Ramos (cell line): ENCODE measurements around the gene CORO6.

Experiments used
- in situ Hi-C: fragments of 300-500 bp; cut with MboI; formaldehyde crosslinking; loops from one replicate; pipeline ENCODE4 v1.14.3; 2022; ENCODE audit warnings: low sequenced_read_pairs; ENCODE audit not compliant: unreplicated experiment

CORO6 gene

DNA sequence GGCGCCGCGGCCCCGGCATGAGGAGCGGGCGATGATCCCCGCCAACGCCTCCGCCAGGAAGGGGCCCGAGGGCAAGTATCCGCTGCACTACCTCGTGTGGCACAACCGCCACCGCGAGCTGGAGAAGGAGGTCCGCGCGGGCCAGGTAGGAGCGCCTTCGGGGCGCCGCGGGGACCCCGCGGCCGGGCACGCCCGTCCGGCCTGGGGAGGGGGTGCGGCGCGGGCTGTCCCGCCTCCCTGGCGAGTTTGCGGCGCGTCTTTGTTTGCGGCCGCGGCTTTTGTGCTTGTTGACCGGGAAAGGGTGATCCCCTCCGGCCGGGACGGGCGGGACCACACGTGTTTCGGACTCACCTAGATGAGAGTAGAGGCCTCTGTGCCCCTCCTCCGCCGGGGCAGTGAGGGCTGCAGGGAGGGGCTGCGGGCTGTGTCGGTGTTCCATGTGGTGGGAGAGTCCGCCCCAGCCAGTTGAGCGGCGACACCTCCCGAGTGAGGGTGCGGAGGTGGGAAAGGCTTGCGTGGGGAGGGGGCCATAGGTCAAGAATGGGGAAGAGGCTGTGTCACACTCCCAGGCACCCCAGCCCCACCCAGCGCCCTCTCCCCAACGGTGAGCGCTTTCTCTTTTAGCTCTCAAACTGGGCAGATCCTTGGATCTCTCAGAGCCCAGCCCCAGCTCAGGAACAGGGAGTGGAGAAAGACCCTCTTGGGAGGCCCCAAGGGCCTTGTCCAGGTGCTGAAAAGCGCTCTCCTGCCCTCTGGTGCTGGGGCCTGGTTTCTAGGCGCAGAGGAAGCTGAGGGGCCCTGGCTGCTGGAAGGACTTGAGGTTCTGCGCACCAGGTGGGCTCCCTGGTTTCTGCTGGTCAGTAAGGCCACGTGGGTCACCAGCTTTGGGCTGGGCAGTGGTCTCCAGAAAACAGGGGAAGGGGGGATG lies 28.9 kb downstream of the CORO6 start:
- in situ Hi-C loops, result no loop called here

DNA sequence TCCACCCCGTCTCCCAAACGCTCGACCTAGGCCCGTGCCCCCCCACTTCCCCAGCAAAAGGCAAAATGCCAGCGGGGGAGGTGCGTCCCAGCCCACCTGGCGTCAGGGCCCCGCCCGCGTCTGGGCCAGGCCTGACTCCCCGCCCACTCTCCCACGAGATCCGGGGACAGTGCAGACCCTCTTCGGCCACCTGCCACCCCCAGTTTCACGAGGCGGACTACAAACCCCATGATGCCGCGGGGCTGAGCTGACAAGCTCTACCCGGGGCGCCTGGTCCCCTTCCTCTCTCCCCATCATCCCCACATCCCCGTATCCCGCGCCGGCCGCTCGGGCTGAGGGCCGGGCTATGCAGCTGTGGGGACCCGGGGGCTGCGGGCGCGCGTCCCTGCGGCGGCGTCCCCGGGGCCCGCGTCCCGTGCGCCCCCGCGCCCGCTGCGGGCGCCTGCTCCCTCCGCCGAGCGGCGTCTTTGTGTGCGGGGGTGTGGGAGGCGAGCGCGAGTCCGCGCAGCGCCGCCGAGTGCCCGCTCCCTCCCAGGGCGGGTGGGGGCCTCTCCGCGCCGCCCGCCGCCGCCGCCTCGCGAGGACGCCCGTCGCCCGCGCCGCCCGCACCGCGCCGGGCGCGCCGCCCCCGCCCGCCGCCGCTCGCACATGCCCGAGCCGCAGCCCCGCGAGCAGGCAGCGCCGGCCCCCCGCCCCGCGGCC lies 29.7 kb downstream of the CORO6 start, which contains the start of gene ANKRD13B:
Gene ANKRD13B, plus strand, starts transcription at position 283 of the 702 bp plus-strand sequence. CDS start 490 bp downstream, outside the sequence.
- in situ Hi-C loops, result no loop called here

DNA sequence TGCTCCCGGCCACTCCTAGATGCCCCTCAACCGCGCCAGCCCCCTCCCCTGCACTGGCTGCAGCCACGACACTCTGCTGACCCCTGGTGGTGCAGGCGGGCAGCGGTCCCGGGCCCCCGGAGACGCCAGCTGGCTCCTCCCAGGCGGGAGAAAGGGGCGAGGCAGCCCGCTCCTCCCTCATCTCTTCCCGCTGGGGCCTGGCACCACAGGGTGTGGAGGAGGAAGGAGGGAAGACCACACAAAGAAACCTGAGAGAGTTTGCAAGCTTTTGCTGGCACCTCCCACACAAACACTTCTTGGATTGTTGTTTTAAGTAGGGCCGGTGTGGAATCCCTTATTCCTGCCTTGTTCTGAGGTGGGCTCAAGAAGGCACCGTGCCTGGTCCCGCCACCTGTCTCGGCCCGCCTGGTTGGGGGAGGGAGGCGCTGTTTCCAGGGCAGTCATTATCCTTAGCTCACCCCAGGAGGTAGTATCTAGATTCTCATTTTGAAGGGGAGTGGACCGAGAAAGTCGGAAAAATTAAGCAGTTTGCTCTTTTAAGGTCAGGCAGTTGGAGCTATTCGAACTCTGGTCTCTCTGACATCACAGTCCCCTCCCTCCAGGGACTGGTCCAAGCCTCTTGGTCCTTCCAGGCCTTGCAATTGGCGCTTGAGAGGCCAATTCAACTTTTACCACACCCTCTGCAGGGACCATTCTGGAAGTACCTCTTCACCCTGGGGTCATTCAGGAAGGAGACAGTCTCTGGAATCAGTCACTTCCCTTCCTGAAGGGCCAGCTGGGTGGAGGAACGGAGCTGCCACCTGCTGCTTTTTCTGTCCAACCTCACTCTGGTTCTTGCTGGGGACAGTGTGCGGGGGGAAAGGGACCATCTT lies 30.7 kb downstream of the CORO6 start:
- in situ Hi-C loops, result no loop called here

DNA sequence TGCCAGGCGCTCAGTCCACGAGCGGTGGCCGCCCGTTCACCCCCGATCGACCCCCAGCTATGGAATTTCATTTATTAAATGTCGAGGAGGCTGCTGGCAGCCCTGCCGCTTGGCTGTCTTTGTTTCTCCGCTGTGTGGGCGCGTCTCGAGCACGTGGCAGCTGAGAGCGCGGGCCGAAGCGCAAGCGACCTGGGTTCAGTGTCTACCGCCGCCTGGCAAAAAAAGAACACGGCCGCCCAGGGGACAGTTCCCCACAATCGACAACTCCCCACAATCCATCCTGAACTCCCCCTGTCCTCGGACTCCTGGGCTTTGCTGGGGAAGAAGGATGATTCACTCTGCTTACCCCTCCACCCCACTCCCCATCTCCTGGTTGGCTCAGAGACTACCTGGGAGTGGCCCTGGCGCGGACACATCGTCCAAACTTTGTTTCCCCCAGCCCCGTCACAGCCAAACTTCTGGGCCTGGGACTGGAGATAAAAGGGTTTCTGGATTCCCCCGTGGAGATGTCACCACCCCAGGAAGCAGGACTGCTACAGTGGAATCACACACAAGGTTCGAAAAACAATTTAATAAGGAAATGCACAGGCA lies 31.5 kb downstream of the CORO6 start:
- in situ Hi-C loops, result no loop called here

- in situ Hi-C loops, result no loop called here
Measured at GRCh38 chr17:29590411-29591145, 32.1 kb downstream of the CORO6 start.

DNA sequence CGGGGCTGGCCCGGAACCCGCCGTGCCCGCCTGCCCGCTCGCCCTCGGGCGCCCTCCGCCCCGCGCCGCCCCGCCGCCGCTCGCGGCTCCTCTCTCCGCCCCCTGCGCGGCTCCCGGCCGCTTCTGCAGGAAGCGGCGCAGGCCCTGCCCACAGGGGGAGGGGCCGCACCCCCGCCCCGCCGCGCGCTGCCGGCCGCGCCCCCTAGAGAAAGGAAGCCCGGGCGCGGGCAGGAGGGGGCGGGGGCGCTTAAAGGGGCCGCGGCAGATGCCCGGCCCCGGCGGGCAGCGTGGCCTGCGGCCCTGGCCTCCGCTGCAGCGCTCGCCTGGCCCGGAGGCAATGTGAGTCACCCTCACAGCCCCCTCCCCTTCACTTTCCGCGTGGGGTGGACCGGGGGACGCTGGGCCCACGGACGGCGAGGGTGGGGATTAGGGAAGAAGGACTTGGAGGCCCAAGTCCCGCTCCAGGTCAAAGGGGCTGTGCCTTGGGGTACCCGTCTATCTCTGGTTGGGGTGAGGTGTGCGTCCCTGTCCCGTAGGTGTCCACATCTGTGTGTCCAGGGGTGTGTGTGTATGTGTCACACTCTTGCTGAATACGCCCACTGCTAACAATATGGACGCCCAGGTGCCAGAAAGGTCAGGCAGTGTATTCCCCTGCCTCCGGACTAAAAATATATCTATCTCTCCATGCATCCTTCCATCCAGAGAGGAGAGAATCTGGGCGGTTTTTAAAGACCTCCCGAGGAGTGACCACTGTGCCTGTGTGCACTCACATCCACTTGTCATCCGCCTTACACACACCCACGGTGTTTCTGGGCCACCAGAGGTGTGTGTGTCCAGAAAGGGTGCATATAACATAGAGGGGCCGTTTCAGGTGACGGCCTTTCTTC lies 32.9 kb downstream of the CORO6 start, which contains the start of gene GIT1:
Gene GIT1, minus strand, starts transcription at position 125 of the 887 bp plus-strand sequence. CDS start 270 bp downstream, outside the sequence.
- in situ Hi-C loops, result no loop called here

- in situ Hi-C loops, result no loop called here
Measured at GRCh38 chr17:29588562-29589411, 33.9 kb downstream of the CORO6 start.

DNA sequence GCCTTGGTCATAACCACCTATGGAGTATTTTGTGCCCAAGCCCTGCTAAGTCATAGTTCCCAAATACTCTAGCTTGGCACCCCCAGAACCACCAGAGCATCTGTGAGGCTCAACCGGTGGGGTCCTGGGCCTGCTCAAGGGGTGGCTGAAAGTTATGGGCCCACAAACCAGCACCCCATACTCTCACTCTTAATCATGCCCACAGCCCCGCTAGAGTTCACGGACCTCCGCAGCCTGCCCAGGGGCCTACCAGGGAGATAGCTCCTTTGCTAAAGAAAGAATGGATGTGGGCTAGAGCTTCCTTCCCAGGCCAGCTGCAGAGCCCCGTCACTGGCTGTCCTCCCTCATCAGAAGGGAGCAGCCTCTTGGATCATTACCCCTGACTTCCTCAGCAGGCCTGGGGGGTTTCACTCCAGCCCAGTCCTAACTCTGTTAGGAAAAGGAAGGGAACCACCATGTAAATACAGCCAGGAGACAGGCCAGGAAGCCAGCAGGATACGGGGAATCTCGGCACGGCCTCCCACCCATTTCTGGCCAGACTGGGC lies 34.6 kb downstream of the CORO6 start:
- in situ Hi-C loops, result no loop called here

GRCh38 chr17:29587591-29587990 lies 35.1 kb downstream of the CORO6 start:
- in situ Hi-C loops, result no loop called here

DNA sequence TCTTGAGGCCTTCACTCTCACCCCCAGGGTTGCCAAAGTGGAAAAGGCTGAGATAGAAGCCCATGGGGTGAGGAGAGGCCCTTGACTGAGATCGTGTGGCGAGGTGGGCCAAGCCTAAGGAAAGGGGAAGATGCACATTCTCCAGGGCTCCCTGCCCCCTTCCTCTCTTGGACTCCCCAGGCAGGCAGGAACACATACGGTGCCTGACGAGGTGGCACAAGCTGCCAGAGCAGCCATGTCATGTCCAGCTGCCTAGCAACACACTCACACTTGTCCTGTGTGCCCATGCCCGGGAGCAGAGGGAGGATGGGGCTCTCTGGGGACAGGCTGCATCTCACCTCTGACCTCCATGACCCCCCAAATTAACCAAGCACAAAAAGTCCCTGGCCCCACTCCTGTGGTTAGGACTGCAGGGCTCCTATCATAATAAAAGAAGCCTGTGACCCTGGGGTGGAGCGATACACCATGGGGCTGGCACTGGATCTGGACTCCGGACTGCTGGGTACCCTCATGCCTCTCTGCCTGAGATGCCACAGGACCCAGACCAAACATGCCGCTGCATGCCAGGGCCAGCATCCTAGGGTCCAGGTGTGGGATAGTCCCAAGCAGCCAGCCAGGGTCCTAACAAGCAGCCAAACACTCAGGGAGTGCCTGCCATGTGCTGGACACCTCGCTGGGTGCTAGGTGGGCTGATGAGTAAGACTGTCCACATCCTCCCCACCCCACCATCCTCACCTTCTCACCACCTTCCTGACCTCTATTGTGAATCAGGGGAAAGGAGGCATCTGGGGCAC lies 35.8 kb downstream of the CORO6 start:
- in situ Hi-C loops, result no loop called here

DNA sequence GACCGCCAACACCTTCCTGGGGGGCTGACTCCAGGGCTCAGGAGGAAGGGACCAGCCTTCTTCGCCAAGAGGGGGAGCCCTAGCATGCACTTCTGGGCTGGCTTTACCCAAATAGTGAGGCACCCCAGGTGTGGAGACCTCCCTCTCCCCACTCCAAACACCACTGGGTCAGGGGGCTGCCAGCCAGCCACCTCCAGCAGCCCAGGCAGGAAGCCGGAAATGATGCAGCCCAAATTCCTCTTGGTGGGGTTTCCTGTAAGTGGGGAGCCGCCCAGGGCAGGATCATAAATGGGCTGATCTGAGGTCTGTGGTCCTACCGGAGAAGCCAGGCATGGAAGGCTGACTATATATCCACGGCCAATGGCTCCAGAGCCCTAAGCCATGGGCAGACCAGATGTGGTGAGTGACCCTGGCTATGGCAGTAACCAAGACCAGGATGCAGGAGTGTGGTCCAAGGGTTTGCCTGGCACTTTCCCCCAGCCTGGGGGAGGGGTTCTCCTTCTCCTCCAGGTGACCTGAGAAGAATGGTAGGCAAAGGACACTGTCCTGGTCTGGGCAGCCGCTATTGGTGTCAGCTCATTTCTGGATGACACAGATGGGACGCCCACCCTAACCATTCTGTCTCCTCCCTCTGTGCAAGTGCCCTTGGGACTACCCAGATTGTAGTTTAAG lies 37.5 kb downstream of the CORO6 start:
- in situ Hi-C loops, result no loop called here

DNA sequence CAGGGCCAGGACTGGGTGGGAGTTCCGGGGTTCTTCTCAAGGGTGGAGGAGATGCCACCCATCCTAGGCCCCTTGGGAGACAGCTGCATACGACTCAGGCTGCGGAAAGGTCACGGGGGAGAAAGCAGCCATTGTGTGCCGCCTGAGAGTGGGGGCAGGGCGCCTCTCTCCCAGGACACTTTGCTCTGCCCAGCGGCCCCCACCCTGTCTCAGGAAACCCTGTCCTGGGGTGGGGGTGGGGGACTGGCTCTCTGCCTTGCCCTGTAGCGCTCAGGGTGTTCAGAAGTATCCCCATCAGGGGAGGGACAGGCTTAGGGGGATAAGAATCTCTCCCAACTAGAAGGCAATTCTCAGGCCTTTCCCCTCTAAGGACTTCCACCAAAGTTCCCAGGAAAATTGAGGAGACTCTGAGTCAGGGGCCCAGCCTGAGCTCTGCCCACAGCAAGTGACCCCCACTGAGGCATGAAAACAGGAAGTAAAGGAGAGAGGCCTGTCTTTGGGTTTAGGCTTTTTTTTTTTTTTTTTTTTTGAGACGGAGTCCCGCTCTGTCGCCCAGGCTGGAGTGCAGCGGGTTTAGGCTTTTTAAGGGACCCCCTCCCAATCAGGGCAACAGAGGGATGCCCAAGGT lies 38.1 kb downstream of the CORO6 start:
- in situ Hi-C loops, result no loop called here

GRCh38 chr17:29583324-29584248 lies 39.1 kb downstream of the CORO6 start:
- in situ Hi-C loops, result no loop called here

DNA sequence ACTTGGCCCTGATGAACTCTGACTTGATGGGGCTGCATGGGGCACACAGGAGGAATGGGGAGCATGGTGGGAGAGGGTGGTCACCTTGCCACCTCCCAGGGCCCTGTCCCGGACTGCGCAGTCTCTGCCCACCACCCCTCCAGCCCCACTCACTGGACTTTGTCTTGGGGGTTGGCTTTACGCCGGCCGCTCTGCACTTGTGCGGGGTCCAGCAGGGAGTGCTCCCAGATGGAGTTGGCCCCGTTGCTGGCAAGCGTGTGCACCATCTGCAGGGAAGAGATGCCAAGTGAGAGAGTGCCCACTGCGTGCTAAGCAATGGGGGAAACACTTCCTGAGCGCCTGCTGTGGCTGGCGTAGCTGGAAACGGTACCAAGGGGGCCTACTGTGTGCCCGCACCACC lies 39.9 kb downstream of the CORO6 start:
- in situ Hi-C loops, result no loop called here
